DOHH2 (cell line): ENCODE measurements around the gene PDLIM1.

Source experiments
- H3F3A ChIP-seq: fragments of 200-600 bp; sonication (generic), shearing (Covaris generic); 2 replicates; pipeline ENCODE4 v1.6.0; 2016; ENCODE audit warnings: antibody characterized with exemption, mild to moderate bottlenecking; ENCODE audit not compliant: control insufficient read depth, insufficient read depth
- H3K27ac ChIP-seq: fragments of 200-600 bp; sonication (generic); 2 replicates; pipeline ENCODE4 v1.5.1; 2014; ENCODE audit warnings: low read depth, mild to moderate bottlenecking, low read length, moderate library complexity
- H3K27me3 ChIP-seq: fragments of 200-600 bp; sonication (generic); 2 replicates; pipeline ENCODE4 v1.6.1; 2014; ENCODE audit warnings: mild to moderate bottlenecking, low read length, mixed read lengths; ENCODE audit not compliant: control insufficient read depth
- H3K36me3 ChIP-seq: fragments of 200-600 bp; sonication (generic); 2 replicates; pipeline ENCODE4 v1.6.1; 2014; ENCODE audit warnings: mild to moderate bottlenecking, low read length, moderate library complexity, mixed read lengths; ENCODE audit not compliant: control insufficient read depth
- H3K4me1 ChIP-seq: fragments of 200-600 bp; sonication (generic); 2 replicates; pipeline ENCODE4 v1.6.1; 2014; ENCODE audit warnings: mild to moderate bottlenecking, low read length, mixed read lengths; ENCODE audit not compliant: control insufficient read depth
- H3K4me2 ChIP-seq: fragments of 200-600 bp; sonication (generic); 2 replicates; pipeline ENCODE4 v1.6.0; 2014; ENCODE audit warnings: mild to moderate bottlenecking, low read length, moderate library complexity
- H3K4me3 ChIP-seq: fragments of 200-600 bp; sonication (generic); 2 replicates; pipeline ENCODE4 v1.5.1; 2014; ENCODE audit warnings: mild to moderate bottlenecking, low read length, mixed read lengths
- H3K79me2 ChIP-seq: fragments of 200-600 bp; sonication (generic); 2 replicates; pipeline ENCODE4 v1.6.1; 2014; ENCODE audit warnings: mild to moderate bottlenecking, low read length, mixed read lengths; ENCODE audit not compliant: control insufficient read depth
- H3K9me2 ChIP-seq: fragments of 200-600 bp; sonication (generic); replicated peaks from 2 replicates; pipeline ENCODE4 v1.6.1; 2014; ENCODE audit warnings: mild to moderate bottlenecking, low read length, mixed read lengths; ENCODE audit not compliant: control insufficient read depth
- H3K9me3 ChIP-seq: fragments of 200-600 bp; sonication (generic); 2 replicates; pipeline ENCODE4 v1.6.1; 2014; ENCODE audit warnings: antibody characterized with exemption, low read length, mixed read lengths; ENCODE audit not compliant: control insufficient read depth, insufficient read depth
- H4K20me1 ChIP-seq: fragments of 200-600 bp; sonication (generic); 2 replicates; pipeline ENCODE4 v1.6.0; 2014; ENCODE audit warnings: low read depth, mild to moderate bottlenecking, antibody characterized with exemption, low read length, moderate library complexity; ENCODE audit not compliant: control insufficient read depth, insufficient read depth
- CTCF ChIP-seq: fragments of 200-600 bp; sonication (generic); IDR thresholded peaks from one replicate; pipeline ENCODE4 v1.5.1; 2014; ENCODE audit warnings: antibody characterized with exemption, mild to moderate bottlenecking, low read depth, low read length; ENCODE audit not compliant: poor library complexity, severe bottlenecking
- EZH2phosphoT487 ChIP-seq: fragments of 200-600 bp; sonication (generic); IDR thresholded peaks from 2 replicates; pipeline ENCODE4 v1.6.1; 2017; ENCODE audit warnings: borderline replicate concordance, mild to moderate bottlenecking, antibody characterized with exemption, low read length, moderate library complexity, mixed read lengths

Gene PDLIM1

GRCh38 chr10:95336702-95337101, 45.9 kb upstream of the PDLIM1 start:
- TF ChIP-seq EZH2phosphoT487 (no peak), CTCF (no peak)
- H3K36me3 ChIP-seq = no peaks in the 10 kb centered on the region

GRCh38 chr10:95335933-95336699, 45.3 kb upstream of the PDLIM1 start:
- H3K4me3 ChIP-seq = no peak overlapping the region
- no peak overlapping the region for H3K4me2 ChIP-seq
- H4K20me1 ChIP-seq = no peaks in the 10 kb centered on the region
- no peaks in the 10 kb centered on the region for H3K9me3 ChIP-seq
- no peaks in the 10 kb centered on the region for H3K4me1 ChIP-seq
- no peaks in the 10 kb centered on the region for H3K36me3 ChIP-seq
- TF ChIP-seq CTCF (no peak), EZH2phosphoT487 (no peak)
- H3K9me2 ChIP-seq = no peaks in the 10 kb centered on the region
- no peaks in the 10 kb centered on the region for H3K27me3 ChIP-seq
- no peaks in the 10 kb centered on the region for H3K79me2 ChIP-seq
- no peaks in the 10 kb centered on the region for H3F3A ChIP-seq
- H3K27ac ChIP-seq = no peak overlapping the region

More at GRCh38 chr10:95336702-95337101, 45.9 kb upstream of the PDLIM1 start:
- no peaks in the 10 kb centered on the region for H3K4me1 ChIP-seq
- H3K27ac ChIP-seq = no peak overlapping the region
- H3K79me2 ChIP-seq = no peaks in the 10 kb centered on the region
- no peaks in the 10 kb centered on the region for H3F3A ChIP-seq
- no peak overlapping the region for H3K4me2 ChIP-seq
- H3K9me3 ChIP-seq = no peaks in the 10 kb centered on the region
- no peaks in the 10 kb centered on the region for H4K20me1 ChIP-seq
- H3K4me3 ChIP-seq = no peak overlapping the region
- H3K9me2 ChIP-seq = no peaks in the 10 kb centered on the region
- H3K27me3 ChIP-seq = no peaks in the 10 kb centered on the region

GRCh38 chr10:95334805-95335144, 44.0 kb upstream of the PDLIM1 start:
- H3K4me1 ChIP-seq = no peaks in the 10 kb centered on the region
- H4K20me1 ChIP-seq = no peaks in the 10 kb centered on the region
- H3K79me2 ChIP-seq = no peaks in the 10 kb centered on the region
- no peak overlapping the region for H3K4me3 ChIP-seq
- no peaks in the 10 kb centered on the region for H3K9me3 ChIP-seq
- H3K36me3 ChIP-seq = no peaks in the 10 kb centered on the region
- H3F3A ChIP-seq = no peaks in the 10 kb centered on the region
- no peak overlapping the region for H3K27ac ChIP-seq
- H3K4me2 ChIP-seq = no peak overlapping the region
- TF ChIP-seq EZH2phosphoT487 (no peak), CTCF (no peak)
- no peaks in the 10 kb centered on the region for H3K9me2 ChIP-seq
- no peaks in the 10 kb centered on the region for H3K27me3 ChIP-seq
